Ovary (tissue), 9 donors: ENCODE measurements around the gene ZC3H10. TPM values are rescaled to one million over a fixed set of nuclear protein-coding genes. Genes with fewer than 3 reads are reported as not detected.

ENCODE experiments used
- DNase-seq, 5 donors: peaks; one replicate each; pipeline ENCODE4 v3.0.0-alpha.2; 2019 to 2020
- H3K27ac ChIP-seq, 2 donors: fragments of 200-600 bp; one replicate each; pipeline versions ENCODE4 v1.5.1 to v1.8.0; 2019 to 2022
- H3K27me3 ChIP-seq: fragments of 200-600 bp; one replicate; pipeline ENCODE4 v1.8.0; 2022
- H3K36me3 ChIP-seq: fragments of 200-600 bp; sonication (generic); one replicate; pipeline ENCODE4 v1.5.1; 2019
- H3K4me1 ChIP-seq: one replicate; pipeline ENCODE4 v1.8.1; 2013; ENCODE audit warnings: mild to moderate bottlenecking, moderate library complexity; ENCODE audit not compliant: insufficient read depth
- H3K4me3 ChIP-seq: fragments of 200-600 bp; sonication (generic); one replicate; pipeline ENCODE4 v1.5.1; 2017
- H3K9me3 ChIP-seq, 2 donors: fragments of 200-600 bp in 1 of 2; sonication (generic) in 1 of 2; one replicate each; pipeline versions ENCODE4 v1.5.1 to v1.8.1; 2013 to 2019; ENCODE audit warnings: mild to moderate bottlenecking in 1 of 2, moderate library complexity in 1 of 2
- CTCF ChIP-seq, 3 donors: fragments of 450-650 bp in 2 of 3; fragments of 200-600 bp in 1 of 3; IDR thresholded peaks; one replicate each; pipeline versions ENCODE4 v1.5.1 to v1.8.0; 2016 to 2022; ENCODE audit warnings: antibody characterized with exemption in 3 of 3, mild to moderate bottlenecking in 1 of 3
- EP300 ChIP-seq: sonication (generic); formaldehyde crosslinking; IDR thresholded peaks from one replicate; pipeline ENCODE4 v1.6.1; 2017; ENCODE audit warnings: antibody characterized with exemption
- POLR2A ChIP-seq: fragments of 450-650 bp; IDR thresholded peaks from one replicate; pipeline ENCODE4 v1.6.1; 2017; ENCODE audit warnings: antibody characterized with exemption, mild to moderate bottlenecking, moderate library complexity
- WGBS, 3 donors: extraction: QIAGEN DNeasy Blood & Tissue Kit in 1 of 3; methylation state at CpG; one replicate each; pipeline versions ENCODE4 v1.1.5 to v1.1.7; 2013 to 2017; 5-methylcytosine and 5-hydroxymethylcytosine counted together
- intact Hi-C, 4 donors: fragments of 100-400 bp; cut with DNase I; formaldehyde crosslinking; loops; one replicate each; pipeline versions ENCODE4 v1.11.0 to v1.15.1; 2022 to 2023
- polyA plus RNA-seq, 2 donors: library from polyadenylated mRNA; stranded (reverse); fragments of 200-250 nt in 1 of 2; fragments of 350-450 nt in 1 of 2; fragmentation: Illumina TruSeq in 1 of 2; extraction: RNeasy Lipid Tissue Mini Kit (QIAGEN cat#74804) in 1 of 2; gene quantifications; one replicate each; pipeline ENCODE4 v1.2.3, GENCODE V29; 2013 to 2014
- total RNA-seq, 7 donors: library from RNA; depleted of rRNA in 2 of 7; stranded (reverse); fragments of >200 nt in 2 of 7; fragmentation: NEBNext Ultra II Directional in 3 of 7; extraction: Animal tissue kit (Norgen Biotek cat#: 25700) in 3 of 7; gene quantifications; one replicate each; pipeline versions ENCODE4 v1.1.0 to v1.2.4, GENCODE V29; 2016 to 2023
- donor health status: DM: no; HTN: no; CAD: no; lungs with moderate emphysema.
- donor health status: DM: no; HTN: no; CAD: no.
- donor health status: Bipolar disorder and iron deficiency.
- donor health status: DM: yes; HTN: yes; CAD: no.
- donor health status: DM: no; HTN: no; CAD: no.
- donor health status: DM: yes; HTN: yes; CAD: no.

The ZC3H10 gene
- total and polyA plus RNA-seq, 9 donors = 1.8 to 14.7 (median 9.0) TPM

DNA sequence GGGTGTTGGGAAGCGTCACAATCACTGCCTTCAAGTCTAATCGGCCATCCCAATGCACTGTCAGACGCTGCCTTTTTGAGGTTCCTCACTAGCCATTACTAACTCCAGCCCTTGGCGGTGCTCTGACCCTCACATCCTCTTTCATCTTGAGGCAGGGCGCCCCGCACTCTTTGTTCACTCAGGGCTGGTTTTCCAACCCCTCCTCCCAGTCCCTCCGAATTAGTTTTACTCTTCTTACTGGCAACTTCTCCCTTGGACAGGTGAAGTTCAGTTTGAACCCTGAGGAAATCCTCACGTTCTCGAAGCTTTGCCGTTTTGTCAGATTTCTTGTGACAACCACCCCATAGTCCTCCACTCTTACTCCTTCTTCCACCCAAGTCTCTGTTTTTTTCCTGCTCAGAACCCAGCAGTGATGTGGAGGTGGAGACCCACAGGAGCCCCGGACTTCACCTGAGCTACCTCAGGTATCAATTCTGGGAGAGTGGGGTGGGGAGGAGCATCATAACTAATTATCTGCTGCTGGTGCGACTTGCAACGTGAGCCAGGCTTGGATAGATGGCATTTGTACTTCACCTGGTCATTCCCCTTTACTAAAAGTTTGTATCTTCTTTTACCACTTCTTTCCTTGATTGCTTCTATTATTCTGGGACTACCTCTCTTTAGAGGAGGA, 757 bp downstream of the ZC3H10 start:
- intact Hi-C loops = loop anchor here in 2 of 4 donors (2.0 kb wide), 2 partner anchors 72 to 106 kb away; partner anchors contain the start of gene NABP2 (in 1 of the 2)
- no peak for DNase-seq
- TF ChIP-seq POLR2A = no peak

GRCh38 chr12:56119361-56119796, 1.3 kb downstream of the ZC3H10 start:
- peak; percentile 69 to 88 (median 86) for TF ChIP-seq CTCF (IDR thresholded peaks at IDR 0.05)
- no peak for TF ChIP-seq EP300
- H3K4me1 ChIP-seq = peaks cover 2% of the 10 kb centered on the region
- WGBS, 3 donors = 0 to 1% (median 0%) methylated on average over 2 of the region's 2 CpGs
- no peaks in the 10 kb centered on the region for H3K27me3 ChIP-seq
- no peaks in the 10 kb centered on the region for H3K9me3 ChIP-seq
- peak overlapping the region; percentile 84 to 91 for H3K27ac ChIP-seq
- intact Hi-C loops = loop anchor here in 2 of 4 donors (2.0 kb wide), 2 partner anchors 71 to 105 kb away; partner anchors contain the start of gene NABP2 (in 1 of the 2)
- peak overlapping the region; percentile 76 for H3K4me3 ChIP-seq
- no peaks in the 10 kb centered on the region for H3K36me3 ChIP-seq
- DNase-seq = peak; percentile 71 to 81 (median 77)

More for the DNA sequence above, 757 bp downstream of the ZC3H10 start:
- WGBS, 3 donors = 4 to 8% (median 5%) methylated on average over 13 of the region's 13 CpGs
- Histone ChIP-seq H3K27me3 (no peaks in the 10 kb centered on the region), H3K27ac (peak overlapping the region; percentile 84 to 91), H3K4me1 (peaks cover 2% of the 10 kb centered on the region), H3K36me3 (no peaks in the 10 kb centered on the region), H3K9me3 (no peaks in the 10 kb centered on the region), H3K4me3 (peak overlapping the region; percentile 76)

DNA sequence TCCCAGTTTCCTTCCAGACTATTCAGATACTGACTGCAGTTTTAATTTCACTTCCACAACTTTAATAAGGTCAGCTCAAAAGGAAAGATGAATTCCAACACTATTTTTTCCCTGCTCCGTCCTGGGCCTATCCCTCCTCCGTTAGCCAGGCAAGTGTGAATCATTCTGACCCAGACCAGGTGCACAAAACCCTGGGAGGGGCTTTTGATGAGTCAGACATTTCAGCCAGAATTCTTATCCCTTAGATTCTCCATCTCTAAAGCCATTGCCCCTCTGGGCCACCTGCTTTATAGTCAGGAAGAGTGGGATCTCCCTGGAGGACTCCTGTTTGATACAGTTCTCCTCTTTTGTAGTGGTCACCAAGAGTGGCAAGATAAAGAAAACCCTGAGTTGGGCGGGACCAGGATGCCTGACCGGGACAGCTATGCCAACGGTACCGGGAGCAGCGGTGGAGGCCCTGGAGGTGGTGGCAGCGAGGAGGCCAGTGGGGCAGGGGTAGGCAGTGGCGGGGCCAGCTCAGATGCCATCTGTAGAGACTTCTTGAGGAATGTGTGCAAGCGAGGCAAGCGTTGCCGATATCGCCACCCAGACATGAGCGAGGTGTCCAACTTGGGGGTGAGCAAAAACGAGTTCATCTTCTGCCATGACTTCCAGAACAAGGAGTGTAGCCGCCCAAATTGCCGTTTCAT, 2.2 kb downstream of the ZC3H10 start:
- no peaks in the 10 kb centered on the region for H3K27me3 ChIP-seq
- intact Hi-C loops = loop anchor here (2.0 to 10.0 kb wide), 5 partner anchors 42 to 1582 kb away; partner anchors contain the start of genes NABP2 (in 2 of the 4), RNF41 (in 2 of the 4), SMARCC2 (in 2 of the 4) and SPRYD4 (in 2 of the 4)
- TF ChIP-seq CTCF (IDR thresholded peaks at IDR 0.05) (no peak), POLR2A (no peak), EP300 (no peak)
- DNase-seq = peak in 4 of 5 donors; percentile 37 to 51 (median 42)
- peak overlapping the region in 1 of 2 donors; percentile 84 for H3K27ac ChIP-seq
- no peaks in the 10 kb centered on the region for H3K9me3 ChIP-seq
- no peak overlapping the region for H3K4me3 ChIP-seq
- peaks cover 2% of the 10 kb centered on the region for H3K4me1 ChIP-seq
- WGBS, 3 donors = 84 to 86% (median 85%) methylated on average over 17 of the region's 17 CpGs
- H3K36me3 ChIP-seq = no peaks in the 10 kb centered on the region

DNA sequence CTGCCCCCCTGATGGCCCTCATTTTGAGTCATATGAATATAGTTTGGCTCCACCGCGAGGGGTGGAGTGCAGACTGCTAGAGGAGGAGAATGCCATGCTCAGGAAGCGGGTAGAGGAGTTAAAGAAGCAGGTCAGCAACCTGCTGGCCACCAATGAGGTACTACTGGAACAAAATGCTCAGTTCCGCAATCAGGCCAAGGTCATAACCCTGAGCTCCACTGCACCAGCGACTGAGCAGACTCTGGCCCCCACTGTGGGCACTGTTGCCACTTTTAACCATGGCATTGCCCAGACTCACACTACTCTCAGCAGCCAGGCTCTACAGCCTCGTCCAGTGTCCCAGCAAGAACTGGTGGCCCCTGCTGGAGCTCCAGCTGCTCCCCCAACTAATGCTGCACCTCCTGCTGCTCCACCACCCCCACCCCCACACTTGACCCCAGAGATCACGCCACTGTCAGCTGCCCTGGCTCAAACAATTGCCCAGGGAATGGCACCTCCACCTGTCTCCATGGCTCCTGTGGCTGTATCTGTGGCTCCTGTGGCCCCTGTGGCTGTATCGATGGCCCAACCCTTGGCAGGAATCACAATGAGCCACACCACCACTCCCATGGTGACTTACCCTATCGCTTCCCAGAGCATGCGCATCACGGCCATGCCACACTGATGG, 3.3 kb downstream of the ZC3H10 start:
- WGBS, 3 donors = 74 to 79% (median 77%) methylated on average over 11 of the region's 11 CpGs
- no peak for DNase-seq
- TF ChIP-seq POLR2A = no peak
- no peak for TF ChIP-seq EP300
- no peak for TF ChIP-seq CTCF (IDR thresholded peaks at IDR 0.05)
- H3K9me3 ChIP-seq = no peaks in the 10 kb centered on the region
- H3K27me3 ChIP-seq = no peaks in the 10 kb centered on the region
- no peak overlapping the region for H3K4me3 ChIP-seq
- peaks cover 2% of the 10 kb centered on the region for H3K4me1 ChIP-seq
- H3K36me3 ChIP-seq = no peaks in the 10 kb centered on the region
- H3K27ac ChIP-seq = no peak overlapping the region
- intact Hi-C loops = loop anchor here (2.0 to 10.0 kb wide), 5 partner anchors 41 to 1581 kb away; partner anchors contain the start of genes NABP2 (in 2 of the 4), RNF41 (in 2 of the 4), SMARCC2 (in 2 of the 4) and SPRYD4 (in 2 of the 4)
